Body of pancreas (tissue), 4 donors: Measurements from ENCODE around the gene TOMM6. TPM values are rescaled to one million over a fixed set of nuclear protein-coding genes. Genes with fewer than 3 reads are reported as not detected.

ENCODE experiments used
- ATAC-seq: fragments of 150-250 bp; one replicate; pipeline ENCODE4 v1.9.1; 2016
- DNase-seq, 4 donors: peaks; one replicate each; pipeline ENCODE4 v3.0.0-alpha.2; 2019
- H3K27ac ChIP-seq, 4 donors: fragments of 200-600 bp; sonication (generic); 1 replicate in 3 of 4; 2 replicates in 1 of 4; pipeline versions ENCODE4 v1.5.1 to v1.6.1; 2016 to 2019; ENCODE audit warnings: mild to moderate bottlenecking in 1 of 4, mixed read lengths in 1 of 4, moderate library complexity in 1 of 4
- H3K27me3 ChIP-seq, 2 donors: fragments of 200-600 bp; sonication (generic); one replicate each; pipeline ENCODE4 v1.6.0; 2016; ENCODE audit warnings: mild to moderate bottlenecking in 1 of 2
- H3K36me3 ChIP-seq, 2 donors: fragments of 200-600 bp; sonication (generic); replicated peaks in 1 of 2; 2 replicates each; pipeline ENCODE4 v1.5.1; 2016; ENCODE audit warnings: low read depth in 2 of 2; ENCODE audit not compliant: insufficient read depth in 1 of 2
- H3K4me1 ChIP-seq: fragments of 200-600 bp; sonication (generic); one replicate; pipeline ENCODE4 v1.6.0; 2016
- H3K4me3 ChIP-seq, 2 donors: fragments of 200-600 bp; sonication (generic); 1 replicate in 1 of 2; 2 replicates in 1 of 2; pipeline ENCODE4 v1.5.1; 2016 to 2019
- H3K9me3 ChIP-seq, 3 donors: fragments of 200-600 bp; sonication (generic); 1 replicate in 2 of 3; 2 replicates in 1 of 3; pipeline ENCODE4 v1.5.1; 2016
- POLR2A ChIP-seq, 3 donors: fragments of 450-650 bp; IDR thresholded peaks; one replicate each; pipeline ENCODE4 v1.6.1; 2016; ENCODE audit warnings: antibody characterized with exemption in 3 of 3, mild to moderate bottlenecking in 2 of 3
- WGBS, 2 donors: methylation state at CpG; one replicate each; pipeline ENCODE4 v1.1.5; 2017; 5-methylcytosine and 5-hydroxymethylcytosine counted together
- intact Hi-C: fragments of 100-400 bp; cut with DNase I; formaldehyde crosslinking; loops from one replicate; pipeline ENCODE4 v1.15.1; 2023
- total RNA-seq, 2 donors: library from RNA; depleted of rRNA; stranded (reverse); fragments of >200 nt; gene quantifications; one replicate each; pipeline ENCODE4 v1.1.0, GENCODE V29; 2016
- TF ChIP-seq, protein P1 (sequence below), 7 experiments: fragments of 450-650 bp in 4 of 7; fragments of 200-600 bp in 3 of 7; sonication (generic) in 3 of 7; IDR thresholded peaks; one replicate each; pipeline ENCODE4 v1.5.1; 2016 to 2019; ENCODE audit warnings: antibody characterized with exemption in 7 of 7

TOMM6 gene
- total RNA-seq, 2 donors from 2014 or later: 83.5 to 127 TPM

DNA sequence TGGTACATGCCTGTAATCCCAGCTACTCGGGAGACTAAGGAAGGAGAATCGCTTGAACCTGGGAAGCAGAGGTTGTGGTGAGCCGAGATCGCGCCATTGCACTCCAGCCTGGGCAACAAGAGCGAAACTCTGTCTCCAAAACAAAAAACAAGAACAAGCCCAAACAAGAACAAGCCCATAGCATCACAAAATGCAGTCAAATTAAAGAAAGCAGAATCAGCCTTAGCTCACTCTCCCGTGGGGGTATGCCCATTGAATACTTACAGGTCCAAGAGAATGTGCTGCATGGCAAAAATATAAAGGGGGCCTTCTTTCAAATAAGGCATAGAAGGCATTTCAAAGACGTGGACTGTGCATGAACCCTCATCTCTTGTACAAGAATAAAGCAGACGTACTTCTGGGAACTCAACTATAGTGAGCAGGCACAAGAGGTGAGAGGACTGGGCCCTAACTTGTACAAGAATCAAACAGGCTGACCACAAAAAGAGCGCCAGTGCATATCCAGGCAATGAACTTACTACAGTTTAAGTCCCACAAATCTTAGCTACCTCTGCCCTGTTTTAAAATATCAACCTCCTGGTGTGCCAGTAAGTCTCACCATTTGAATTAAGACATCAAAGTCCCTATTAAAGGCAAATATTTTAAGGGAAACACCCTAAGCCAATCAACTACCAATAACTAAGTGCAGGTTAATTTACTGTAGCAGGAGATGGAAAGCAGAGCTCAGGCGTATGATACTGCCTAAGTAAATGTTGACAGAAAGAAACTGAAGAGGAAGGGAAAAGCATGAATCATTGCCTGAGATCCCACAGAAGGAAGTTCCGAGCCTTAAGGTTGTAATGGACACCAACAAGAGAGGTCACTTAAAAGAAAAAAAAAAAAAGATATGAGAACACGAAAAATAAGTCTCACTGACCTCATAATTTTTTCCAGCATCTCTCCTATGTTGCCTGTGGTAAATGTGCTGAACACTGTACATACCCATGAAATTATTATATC lies 37.4 kb downstream of the TOMM6 start:
- no peak overlapping the region for H3K27ac ChIP-seq
- no peak for DNase-seq
- no peaks in the 10 kb centered on the region for H3K9me3 ChIP-seq
- ATAC-seq: no peak
- TF ChIP-seq, protein P1, sequence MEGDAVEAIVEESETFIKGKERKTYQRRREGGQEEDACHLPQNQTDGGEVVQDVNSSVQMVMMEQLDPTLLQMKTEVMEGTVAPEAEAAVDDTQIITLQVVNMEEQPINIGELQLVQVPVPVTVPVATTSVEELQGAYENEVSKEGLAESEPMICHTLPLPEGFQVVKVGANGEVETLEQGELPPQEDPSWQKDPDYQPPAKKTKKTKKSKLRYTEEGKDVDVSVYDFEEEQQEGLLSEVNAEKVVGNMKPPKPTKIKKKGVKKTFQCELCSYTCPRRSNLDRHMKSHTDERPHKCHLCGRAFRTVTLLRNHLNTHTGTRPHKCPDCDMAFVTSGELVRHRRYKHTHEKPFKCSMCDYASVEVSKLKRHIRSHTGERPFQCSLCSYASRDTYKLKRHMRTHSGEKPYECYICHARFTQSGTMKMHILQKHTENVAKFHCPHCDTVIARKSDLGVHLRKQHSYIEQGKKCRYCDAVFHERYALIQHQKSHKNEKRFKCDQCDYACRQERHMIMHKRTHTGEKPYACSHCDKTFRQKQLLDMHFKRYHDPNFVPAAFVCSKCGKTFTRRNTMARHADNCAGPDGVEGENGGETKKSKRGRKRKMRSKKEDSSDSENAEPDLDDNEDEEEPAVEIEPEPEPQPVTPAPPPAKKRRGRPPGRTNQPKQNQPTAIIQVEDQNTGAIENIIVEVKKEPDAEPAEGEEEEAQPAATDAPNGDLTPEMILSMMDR (IDR thresholded peaks at IDR 0.05): no peak
- no peak for TF ChIP-seq POLR2A (IDR thresholded peaks at IDR 0.05)
- H3K27me3 ChIP-seq: no peaks in the 10 kb centered on the region
- no peak overlapping the region for H3K4me3 ChIP-seq
- WGBS, 2 donors: 78 to 81% methylated on average over 13 of the region's 13 CpGs
- no peaks in the 10 kb centered on the region for H3K36me3 ChIP-seq
- intact Hi-C loops: no loop called here
- H3K4me1 ChIP-seq: no peaks in the 10 kb centered on the region

GRCh38 chr6:41826343-41827022 lies 39.0 kb downstream of the TOMM6 start:
- no peak for ATAC-seq
- Histone ChIP-seq H3K27me3 (no peaks in the 10 kb centered on the region), H3K4me1 (no peaks in the 10 kb centered on the region), H3K36me3 (no peaks in the 10 kb centered on the region), H3K9me3 (no peaks in the 10 kb centered on the region), H3K4me3 (no peak overlapping the region), H3K27ac (no peak overlapping the region)
- intact Hi-C loops: no loop called here
- TF ChIP-seq, protein P1 (IDR thresholded peaks at IDR 0.05): no peak
- no peak for TF ChIP-seq POLR2A (IDR thresholded peaks at IDR 0.05)
- 89 to 98% methylated on average over 2 of the region's 2 CpGs for WGBS, 2 donors
- DNase-seq: no peak

DNA sequence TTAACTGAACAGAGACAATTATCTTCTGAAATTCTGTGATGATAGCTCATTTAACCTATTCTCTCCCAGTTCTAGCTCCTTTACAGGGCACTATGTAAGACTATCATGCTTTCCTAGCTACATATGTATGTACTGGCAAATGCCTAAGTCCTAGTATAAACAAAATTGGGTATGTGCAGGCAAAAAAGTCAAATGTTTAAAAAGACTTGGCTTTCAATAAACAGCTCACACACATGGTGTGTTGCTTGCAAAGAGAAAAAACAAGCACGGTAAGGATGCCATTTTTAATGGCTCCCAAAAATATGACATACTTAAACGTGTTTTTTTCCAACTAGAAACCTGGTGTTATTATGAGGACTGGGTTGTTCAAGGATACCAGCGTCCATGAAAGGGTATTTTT lies 44.8 kb downstream of the TOMM6 start:
- no peak overlapping the region for H3K4me3 ChIP-seq
- intact Hi-C loops: no loop called here
- DNase-seq (no peak), ATAC-seq (no peak)
- 78% methylated on average over 3 of the region's 3 CpGs for WGBS, 2 donors
- TF ChIP-seq, protein P1 (IDR thresholded peaks at IDR 0.05): no peak
- TF ChIP-seq POLR2A (IDR thresholded peaks at IDR 0.05): no peak
- no peaks in the 10 kb centered on the region for H3K9me3 ChIP-seq
- H3K36me3 ChIP-seq: no peaks in the 10 kb centered on the region
- H3K27ac ChIP-seq: no peak overlapping the region
- no peaks in the 10 kb centered on the region for H3K4me1 ChIP-seq
- H3K27me3 ChIP-seq: no peaks in the 10 kb centered on the region

DNA sequence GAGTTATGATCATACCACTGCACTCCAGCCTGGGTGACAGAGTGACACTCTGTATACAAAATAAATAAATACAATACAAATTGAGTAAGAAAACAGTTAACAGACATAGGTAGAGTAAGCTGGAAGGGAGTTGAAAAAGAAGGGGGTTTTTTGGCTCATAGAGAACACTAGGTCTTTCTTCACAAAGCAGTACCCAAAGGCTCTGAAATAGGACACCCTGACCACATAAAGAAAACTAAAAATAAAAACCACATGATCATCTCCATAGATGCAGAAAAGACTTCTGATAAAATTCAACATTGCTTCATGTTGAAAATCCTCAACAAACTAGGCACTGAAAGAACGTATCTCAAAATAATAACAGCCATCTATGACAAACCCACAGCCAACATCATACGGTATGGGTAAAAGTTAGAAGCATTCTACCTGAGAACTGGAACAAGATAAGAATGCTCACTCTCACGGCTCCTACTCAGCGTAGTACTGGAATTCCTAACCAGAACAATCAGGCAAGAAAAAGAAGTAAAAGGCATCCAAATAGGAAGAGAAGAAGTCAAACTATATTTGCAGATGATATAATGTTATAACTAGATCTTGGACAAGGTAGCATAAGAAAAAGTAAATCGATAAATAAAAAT lies 48.6 kb downstream of the TOMM6 start:
- Histone ChIP-seq H3K27ac (no peak overlapping the region), H3K9me3 (no peaks in the 10 kb centered on the region), H3K27me3 (no peaks in the 10 kb centered on the region), H3K4me1 (no peaks in the 10 kb centered on the region), H3K4me3 (no peak overlapping the region), H3K36me3 (no peaks in the 10 kb centered on the region)
- TF ChIP-seq, protein P1 (IDR thresholded peaks at IDR 0.05): no peak
- TF ChIP-seq POLR2A (IDR thresholded peaks at IDR 0.05): no peak
- DNase-seq (no peak), ATAC-seq (no peak)
- WGBS, 2 donors: 90 to 92% methylated on average over 5 of the region's 5 CpGs
- intact Hi-C loops: no loop called here
